GM21360 (cell line): ENCODE data around the gene PLEKHS1.
"Not testable (repeated sequence)": the region's sequence is repeated elsewhere in the genome, so short reads cannot be mapped to it uniquely, and the experiment has no call there.

Experiments
- ATAC-seq: cut with Tn5 transposase; IDR thresholded peaks from one replicate; pipeline ENCODE4 v1.9.1; 2021; ENCODE audit warnings: mild to moderate bottlenecking, moderate library complexity; ENCODE audit not compliant: unreplicated experiment

The PLEKHS1 gene

DNA sequence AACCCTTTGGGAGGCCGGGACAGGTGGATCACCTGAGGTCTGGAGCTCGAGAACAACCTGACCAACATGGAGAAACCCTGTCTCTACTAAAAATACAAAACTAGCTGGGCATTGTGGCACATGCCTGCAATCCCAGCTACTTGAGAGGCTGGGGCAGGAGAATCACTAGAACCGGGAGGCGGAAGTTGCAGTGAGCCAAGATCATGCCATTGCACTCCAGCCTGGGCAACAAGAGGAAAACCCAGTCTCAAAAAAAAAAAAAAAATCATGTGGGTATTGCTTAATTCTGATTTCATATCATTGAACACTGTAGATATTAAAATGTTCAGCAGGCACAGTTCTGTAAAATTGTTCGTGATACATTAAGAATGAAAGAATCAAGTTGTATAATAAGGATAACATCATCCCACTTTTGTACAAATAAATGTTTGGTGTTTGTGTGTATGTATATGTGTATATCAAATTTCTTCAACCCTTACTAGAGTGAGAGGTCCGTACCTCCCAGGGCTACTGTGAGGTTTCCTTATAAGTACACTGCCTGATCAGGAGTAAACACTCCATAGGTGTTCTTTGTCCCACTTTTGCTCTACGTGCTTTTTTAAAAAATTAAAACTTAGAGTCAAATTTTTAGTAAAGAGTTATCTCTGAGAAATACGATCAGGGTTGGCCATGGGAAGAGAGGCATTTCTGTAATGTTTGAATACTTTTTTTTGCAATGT, 31.7 kb downstream of the PLEKHS1 start:
- ATAC-seq, result no peak

DNA sequence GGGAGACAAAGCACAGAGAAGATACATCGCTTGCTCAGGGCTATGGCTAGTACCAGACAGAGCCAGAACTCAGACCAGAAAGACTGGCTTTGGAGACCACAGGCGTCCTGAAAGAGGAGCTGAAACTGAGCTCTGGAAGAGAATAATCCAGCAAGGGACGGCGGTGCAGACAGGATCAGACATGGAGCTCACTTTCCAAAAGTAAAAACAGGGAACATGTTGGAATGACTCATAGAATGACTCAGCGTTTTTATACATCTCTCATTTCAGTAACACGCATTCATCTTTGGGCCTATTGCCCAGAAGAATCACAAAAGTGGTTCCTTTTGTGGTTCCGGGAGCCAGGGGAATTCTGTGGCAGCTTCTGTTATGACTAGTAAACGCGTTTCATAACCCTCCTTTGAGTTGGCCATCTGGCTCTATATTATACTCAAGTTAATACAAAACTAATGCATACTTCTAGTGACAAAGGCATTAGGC, 37.2 kb downstream of the PLEKHS1 start:
- no peak for ATAC-seq

DNA sequence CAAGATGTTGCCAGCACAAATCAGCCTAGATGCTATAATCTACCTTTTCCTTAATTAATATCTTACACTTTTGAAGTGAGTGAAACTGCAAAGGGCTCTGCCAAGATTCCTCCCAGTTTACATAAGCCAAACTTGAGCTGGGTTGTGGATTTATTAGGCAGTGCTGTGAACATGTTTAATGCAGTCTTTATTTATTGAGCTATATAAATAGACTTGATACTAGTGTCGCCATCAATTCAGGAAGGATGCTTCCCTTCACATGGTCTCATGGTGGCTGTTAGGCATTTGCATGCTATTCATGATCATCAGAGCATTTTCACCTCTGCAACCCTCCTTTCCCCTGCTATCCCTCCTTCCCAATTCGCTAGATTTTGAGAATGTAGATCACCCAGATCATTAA, 40.2 kb downstream of the PLEKHS1 start:
- ATAC-seq, result no peak

DNA sequence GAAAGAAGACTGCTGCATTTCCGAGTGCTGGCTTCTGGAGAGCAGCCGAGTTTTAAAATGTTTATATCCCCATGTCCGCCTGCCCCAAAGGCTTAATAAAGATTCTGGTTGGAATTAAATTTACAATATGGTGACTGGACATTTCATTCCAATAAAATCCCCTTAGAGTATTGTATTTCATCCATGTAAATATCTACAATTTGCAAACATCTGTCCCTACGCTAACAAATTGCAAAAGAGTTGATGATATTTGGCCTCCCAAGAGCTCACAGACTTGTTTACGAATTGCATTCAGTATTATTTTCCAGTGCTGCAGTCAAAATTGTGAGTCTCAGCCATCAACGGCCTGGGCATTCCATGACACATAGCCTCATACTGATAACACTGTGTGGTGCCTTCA, 50.1 kb downstream of the PLEKHS1 start:
- ATAC-seq, result no peak

DNA sequence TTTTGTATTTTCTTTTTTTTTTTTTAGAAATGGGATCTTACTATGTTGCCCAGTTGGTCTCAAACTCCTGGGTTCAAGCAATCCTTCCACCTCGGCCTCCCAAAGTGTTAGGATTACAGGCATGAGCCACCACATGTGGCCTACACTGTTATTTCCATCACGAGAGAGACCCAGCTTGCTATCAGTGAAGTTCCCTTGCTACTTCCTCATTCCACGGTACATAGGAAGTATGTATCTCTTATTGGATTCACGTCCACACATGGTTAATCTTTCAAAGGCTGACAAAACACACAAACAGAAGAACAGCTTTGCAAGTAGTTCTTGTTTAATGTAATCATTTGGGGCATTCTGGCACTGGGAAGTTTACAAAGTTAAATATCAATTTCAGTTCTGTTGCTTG, 51.5 kb downstream of the PLEKHS1 start:
- ATAC-seq, result no peak

DNA sequence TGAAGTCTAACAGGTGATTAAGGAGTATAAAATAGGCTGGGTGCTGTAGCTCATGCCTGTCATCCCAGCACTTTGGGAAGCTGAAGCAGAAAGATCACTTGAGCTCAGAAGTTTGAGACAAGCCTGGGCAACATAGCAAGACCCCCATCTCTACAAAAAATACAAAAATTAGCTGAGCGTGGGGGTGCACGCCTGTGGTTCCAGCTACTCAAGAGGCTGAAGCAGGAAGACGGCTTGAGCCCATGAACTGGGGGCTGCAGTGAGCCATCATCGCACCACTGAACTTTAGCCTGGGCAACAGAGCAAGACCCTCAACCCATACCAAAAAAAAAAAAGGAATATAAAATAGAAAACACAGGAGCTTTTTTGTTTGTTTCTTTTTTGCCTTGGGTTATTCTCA, 55.0 kb downstream of the PLEKHS1 start:
- no peak for ATAC-seq

DNA sequence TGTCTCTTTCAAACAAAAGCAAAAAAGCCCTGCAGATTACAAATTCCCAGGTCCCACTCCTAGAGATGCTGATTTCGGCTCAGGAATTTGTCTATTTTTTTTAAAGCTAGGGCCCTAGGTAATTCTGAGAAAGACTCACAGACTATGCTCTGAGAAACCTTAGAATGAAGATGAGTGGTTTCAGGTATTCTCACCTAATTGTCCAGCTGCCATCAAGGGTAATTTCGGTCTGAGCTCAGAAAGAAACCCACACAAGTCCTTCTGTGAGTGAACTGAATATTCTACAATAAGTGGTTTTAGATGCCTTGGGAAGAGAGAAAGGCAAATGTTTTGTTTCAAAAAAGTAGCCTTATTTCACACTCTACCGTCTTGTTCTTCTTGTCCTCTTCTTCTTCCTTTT, 56.7 kb downstream of the PLEKHS1 start:
- ATAC-seq, result no peak

DNA sequence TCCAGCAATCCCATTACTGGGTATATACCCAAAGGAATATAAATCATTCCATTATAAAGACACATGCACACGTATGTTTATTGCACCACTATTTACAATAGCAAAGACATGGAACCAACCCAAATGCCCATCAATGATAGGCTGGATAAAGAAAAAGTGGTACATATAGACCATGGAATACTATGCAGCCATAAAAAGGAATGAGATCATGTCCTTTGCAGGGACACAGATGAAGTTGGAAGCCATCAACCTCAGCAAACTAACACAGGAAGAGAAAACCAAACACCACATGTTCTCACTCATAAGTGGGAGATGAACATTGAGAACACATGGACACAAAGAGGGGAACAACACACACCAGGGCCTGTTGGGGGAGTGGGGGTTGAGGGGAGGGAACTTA, 63.2 kb downstream of the PLEKHS1 start:
- ATAC-seq, result not testable (repeated sequence)

DNA sequence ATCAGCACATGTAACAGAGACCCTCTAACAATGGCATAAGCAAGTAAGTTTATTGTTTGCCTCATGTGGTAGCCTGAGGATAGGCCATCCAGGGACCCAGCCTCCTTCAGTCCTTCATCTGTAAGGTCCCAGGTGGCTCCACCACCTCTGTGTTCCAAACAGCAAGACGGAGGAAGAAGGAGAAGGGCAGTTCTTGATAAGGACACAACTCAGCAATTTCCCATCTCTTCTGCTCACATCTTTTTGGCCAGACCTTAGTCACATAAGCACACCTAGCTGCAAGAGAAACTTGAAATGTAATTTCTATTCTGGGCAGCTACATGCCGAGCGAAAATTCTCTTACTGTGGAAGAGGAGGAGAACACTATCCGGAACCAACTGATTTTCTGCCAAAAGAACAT, 68.5 kb downstream of the PLEKHS1 start:
- no peak for ATAC-seq

DNA sequence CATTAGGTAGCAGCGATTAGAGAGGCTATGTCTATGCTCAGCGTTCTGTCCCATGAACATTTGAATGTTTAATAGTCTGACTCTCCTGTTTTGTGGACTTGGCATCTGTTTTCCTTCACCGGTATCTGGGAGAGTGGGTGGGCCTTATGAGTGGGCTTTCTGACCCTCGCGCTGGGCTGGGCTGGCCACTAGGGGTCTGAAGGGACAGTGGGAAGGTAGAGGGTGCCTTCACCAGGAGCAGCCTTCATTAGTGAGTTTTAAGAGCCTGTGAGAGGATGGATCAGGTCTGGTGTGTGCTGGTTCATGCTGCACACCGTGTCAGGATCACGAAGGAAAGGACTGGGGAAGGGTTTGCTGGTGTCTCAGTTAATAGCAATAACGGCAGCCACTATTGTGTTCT, 69.0 kb downstream of the PLEKHS1 start:
- no peak for ATAC-seq

DNA sequence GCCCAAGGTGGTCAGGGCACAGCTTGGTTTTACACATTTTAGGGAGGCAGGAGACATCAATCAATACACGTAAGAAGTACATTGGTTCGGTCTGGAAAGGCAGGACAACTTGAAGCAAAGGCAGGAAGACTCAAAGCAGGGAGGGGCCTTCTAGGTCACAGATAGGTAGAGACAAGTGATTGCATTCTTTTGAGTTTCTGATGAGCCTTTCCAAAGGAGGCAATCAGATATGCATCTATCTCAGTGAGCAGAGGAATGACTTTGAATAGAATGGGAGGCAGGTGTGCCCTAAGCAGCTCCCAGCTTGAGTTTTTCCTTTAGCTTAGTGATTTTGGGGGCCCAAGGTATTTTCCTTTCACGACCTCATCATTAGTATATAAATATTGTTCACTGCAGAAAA, 69.8 kb downstream of the PLEKHS1 start:
- not testable (repeated sequence) for ATAC-seq

DNA sequence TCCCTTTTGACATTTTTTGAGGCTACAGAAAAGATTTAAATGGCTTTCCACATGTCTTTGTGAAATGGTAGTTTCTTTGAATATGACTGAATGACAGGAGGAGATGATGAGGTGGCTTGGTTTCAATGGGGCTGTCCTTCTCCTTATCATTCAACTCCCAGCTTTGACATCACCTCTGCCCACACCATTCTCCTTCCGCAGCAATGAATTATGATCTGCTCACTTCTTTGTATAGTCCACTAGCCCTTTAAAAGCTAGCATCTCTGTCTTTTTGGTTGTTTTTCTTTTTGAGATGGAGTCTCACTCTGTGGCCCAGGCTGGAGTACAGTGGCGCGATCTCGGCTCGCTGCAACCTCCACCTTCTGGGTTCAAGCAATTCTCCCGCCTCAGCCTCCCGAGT, 70.7 kb downstream of the PLEKHS1 start:
- no peak for ATAC-seq

DNA sequence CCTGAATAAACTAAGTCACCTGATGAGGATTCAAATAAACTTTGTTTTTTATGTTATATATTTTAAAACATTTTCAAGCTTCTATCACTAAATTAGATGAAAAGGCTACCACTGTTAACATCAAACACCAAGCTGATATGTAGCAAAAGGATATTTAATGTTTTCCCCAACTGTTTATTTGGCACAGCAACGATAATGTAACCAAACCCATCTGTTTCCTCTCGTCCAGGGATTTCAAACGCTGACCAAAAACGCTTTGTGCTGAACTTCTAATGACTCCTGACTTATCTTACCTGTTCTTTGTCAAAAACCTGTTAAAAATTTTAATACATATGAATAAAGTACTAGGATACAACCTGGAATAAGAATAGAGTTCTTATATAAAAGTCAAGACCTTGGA, 71.9 kb downstream of the PLEKHS1 start:
- ATAC-seq, result no peak

DNA sequence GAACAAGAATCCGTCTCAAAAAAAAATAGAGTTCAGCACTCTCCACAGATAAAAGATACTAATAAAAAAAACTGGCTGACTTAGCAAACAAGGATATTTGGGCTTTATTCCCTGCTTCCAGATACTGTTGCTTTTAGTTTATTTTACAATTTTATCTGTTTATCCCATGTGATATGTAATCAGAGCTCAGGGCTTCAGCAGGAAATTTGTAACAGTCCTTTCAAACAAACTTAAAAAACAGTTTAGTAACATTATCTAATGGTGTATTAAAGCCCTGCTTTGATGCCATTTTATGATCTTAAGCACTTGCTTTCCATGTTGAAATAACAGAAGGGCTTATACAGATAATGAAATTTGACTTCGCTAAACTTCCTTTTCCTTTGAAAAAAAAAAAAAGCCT, 74.3 kb downstream of the PLEKHS1 start:
- no peak for ATAC-seq

DNA sequence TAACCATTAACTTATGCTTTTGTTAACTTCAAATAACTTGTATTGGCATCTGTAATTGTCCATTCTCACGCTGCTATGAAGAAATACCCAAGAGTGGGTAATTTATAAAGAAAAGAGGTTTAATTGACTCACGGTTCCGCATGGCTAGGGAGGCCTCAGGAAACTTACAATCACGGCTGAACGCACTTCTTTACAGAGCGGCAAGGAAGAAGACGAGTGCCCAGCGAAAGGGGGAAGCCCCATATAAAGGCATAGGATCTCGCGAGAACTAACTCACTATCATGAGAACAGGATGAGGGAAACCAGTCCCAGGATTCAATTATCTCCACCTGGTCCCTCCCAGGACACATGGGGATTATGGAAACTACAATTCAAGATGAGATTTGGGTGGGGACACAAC, 77.1 kb downstream of the PLEKHS1 start:
- ATAC-seq, result not testable (repeated sequence)
